T-helper 2 cell treated with Interferon-gamma antibody and Interleukin-4, amounts not matched to agents 5 μg/mL and 100 μg/mL, for 36 hours (primary cell): ENCODE results near the gene IMMP2L.
"Not testable (repeated sequence)": the region's sequence is repeated elsewhere in the genome, so short reads cannot be mapped to it uniquely, and the experiment has no call there.

ENCODE experiments used
- DNase-seq: peaks from one replicate; pipeline ENCODE4 v3.0.0; 2021; ENCODE audit warnings: low spot score
- H3K27ac Mint-ChIP-seq: one replicate; pipeline ENCODE4 v1.8.0; 2021; ENCODE audit warnings: mild to moderate bottlenecking, mixed read lengths
- H3K27me3 Mint-ChIP-seq: one replicate; pipeline ENCODE4 v1.8.0; 2021; ENCODE audit warnings: low read depth, mixed read lengths
- H3K36me3 Mint-ChIP-seq: one replicate; pipeline ENCODE4 v1.8.0; 2021; ENCODE audit warnings: low read depth, mixed read lengths
- H3K4me1 Mint-ChIP-seq: one replicate; pipeline ENCODE4 v1.8.0; 2021; ENCODE audit warnings: low read depth, mixed read lengths
- H3K4me3 Mint-ChIP-seq: one replicate; pipeline ENCODE4 v1.8.0; 2022; ENCODE audit warnings: mild to moderate bottlenecking, moderate library complexity, mixed read lengths
- H3K9me3 Mint-ChIP-seq: one replicate; pipeline ENCODE4 v1.8.0; 2021; ENCODE audit warnings: mixed read lengths

IMMP2L gene

GRCh38 chr7:110676785-110677184 is 885.5 kb downstream of the IMMP2L start:
- no peaks in the 10 kb centered on the region for H3K27me3 Mint-ChIP-seq
- DNase-seq, result no peak
- no peak overlapping the region for H3K4me3 Mint-ChIP-seq
- H3K36me3 Mint-ChIP-seq, result no peaks in the 10 kb centered on the region
- peaks cover 19% of the 10 kb centered on the region for H3K9me3 Mint-ChIP-seq
- H3K4me1 Mint-ChIP-seq, result peaks cover 6% of the 10 kb centered on the region
- H3K27ac Mint-ChIP-seq, result no peak overlapping the region

GRCh38 chr7:110675383-110676103 is 886.7 kb downstream of the IMMP2L start:
- H3K4me3 Mint-ChIP-seq, result no peak overlapping the region
- H3K36me3 Mint-ChIP-seq, result no peaks in the 10 kb centered on the region
- no peak overlapping the region for H3K27ac Mint-ChIP-seq
- H3K9me3 Mint-ChIP-seq, result peaks cover 27% of the 10 kb centered on the region
- H3K27me3 Mint-ChIP-seq, result no peaks in the 10 kb centered on the region
- DNase-seq, result no peak
- H3K4me1 Mint-ChIP-seq, result peaks cover 6% of the 10 kb centered on the region

- no peaks in the 10 kb centered on the region for H3K36me3 Mint-ChIP-seq
- no peaks in the 10 kb centered on the region for H3K4me1 Mint-ChIP-seq
- H3K27me3 Mint-ChIP-seq, result no peaks in the 10 kb centered on the region
- no peak for DNase-seq
- no peak overlapping the region for H3K27ac Mint-ChIP-seq
- no peak overlapping the region for H3K4me3 Mint-ChIP-seq
- peaks cover 27% of the 10 kb centered on the region for H3K9me3 Mint-ChIP-seq
Measured at GRCh38 chr7:110673148-110673547, 889.1 kb downstream of the IMMP2L start.

GRCh38 chr7:110669410-110669809 is 892.9 kb downstream of the IMMP2L start:
- Mint-ChIP-seq H3K9me3 (peaks cover 19% of the 10 kb centered on the region), H3K4me1 (no peaks in the 10 kb centered on the region), H3K27me3 (no peaks in the 10 kb centered on the region), H3K36me3 (no peaks in the 10 kb centered on the region), H3K27ac (no peak overlapping the region), H3K4me3 (no peak overlapping the region)
- DNase-seq, result no peak

GRCh38 chr7:110664803-110665202 is 897.5 kb downstream of the IMMP2L start:
- no peaks in the 10 kb centered on the region for H3K36me3 Mint-ChIP-seq
- no peaks in the 10 kb centered on the region for H3K4me1 Mint-ChIP-seq
- no peak overlapping the region for H3K4me3 Mint-ChIP-seq
- H3K27me3 Mint-ChIP-seq, result no peaks in the 10 kb centered on the region
- no peak overlapping the region for H3K27ac Mint-ChIP-seq
- peaks cover 7% of the 10 kb centered on the region for H3K9me3 Mint-ChIP-seq
- no peak for DNase-seq

- H3K4me1 Mint-ChIP-seq, H3K36me3 Mint-ChIP-seq, H3K27me3 Mint-ChIP-seq, H3K4me3 Mint-ChIP-seq, H3K27ac Mint-ChIP-seq, DNase-seq: not testable (repeated sequence)
- H3K9me3 Mint-ChIP-seq, result peaks cover 20% of the 10 kb centered on the region
Measured at GRCh38 chr7:110660637-110661036, 901.7 kb downstream of the IMMP2L start.

DNA sequence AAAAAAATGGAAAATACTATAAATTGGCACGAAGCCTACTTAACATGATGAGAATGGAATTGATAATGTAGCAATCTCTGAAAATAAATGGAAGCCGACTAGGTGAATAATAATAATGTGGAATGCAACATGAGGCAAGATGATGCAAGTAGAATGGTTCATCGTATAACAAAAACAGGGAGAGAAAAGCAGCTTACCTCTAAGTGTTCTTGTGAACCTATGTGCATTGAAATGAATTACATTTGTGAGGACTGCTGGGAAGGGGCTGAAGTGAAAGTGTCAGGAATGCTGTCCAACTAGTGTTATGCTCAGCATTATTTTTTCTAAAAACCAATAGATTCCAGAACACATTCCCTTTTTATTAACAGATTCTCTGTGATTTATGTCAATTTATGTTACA is 912.0 kb downstream of the IMMP2L start:
- no peaks in the 10 kb centered on the region for H3K27me3 Mint-ChIP-seq
- no peaks in the 10 kb centered on the region for H3K36me3 Mint-ChIP-seq
- no peak overlapping the region for H3K4me3 Mint-ChIP-seq
- no peak overlapping the region for H3K27ac Mint-ChIP-seq
- DNase-seq, result no peak
- no peaks in the 10 kb centered on the region for H3K4me1 Mint-ChIP-seq
- H3K9me3 Mint-ChIP-seq, result peaks cover 3% of the 10 kb centered on the region

DNA sequence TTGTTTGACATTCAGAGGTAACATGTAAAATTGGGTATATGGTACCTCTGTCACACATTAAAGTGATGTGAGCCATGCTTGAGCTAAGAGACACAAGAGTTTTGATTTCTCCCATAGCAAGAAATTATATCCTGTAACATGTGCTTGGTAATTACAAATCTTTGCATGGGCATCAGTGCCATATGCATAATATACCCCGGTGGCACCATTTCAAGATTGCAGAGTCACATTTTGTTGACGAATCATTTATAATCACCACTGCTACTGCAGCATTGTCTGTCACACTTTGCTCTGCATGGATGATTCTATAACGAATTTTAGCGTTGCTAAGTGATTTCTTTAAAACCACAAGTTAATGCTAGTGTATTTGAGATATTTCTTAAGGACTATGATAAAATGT is 915.0 kb downstream of the IMMP2L start:
- DNase-seq, result no peak
- Mint-ChIP-seq H3K36me3 (no peaks in the 10 kb centered on the region), H3K9me3 (no peaks in the 10 kb centered on the region), H3K27ac (no peak overlapping the region), H3K4me1 (no peaks in the 10 kb centered on the region), H3K27me3 (peaks cover 3% of the 10 kb centered on the region), H3K4me3 (no peak overlapping the region)

DNA sequence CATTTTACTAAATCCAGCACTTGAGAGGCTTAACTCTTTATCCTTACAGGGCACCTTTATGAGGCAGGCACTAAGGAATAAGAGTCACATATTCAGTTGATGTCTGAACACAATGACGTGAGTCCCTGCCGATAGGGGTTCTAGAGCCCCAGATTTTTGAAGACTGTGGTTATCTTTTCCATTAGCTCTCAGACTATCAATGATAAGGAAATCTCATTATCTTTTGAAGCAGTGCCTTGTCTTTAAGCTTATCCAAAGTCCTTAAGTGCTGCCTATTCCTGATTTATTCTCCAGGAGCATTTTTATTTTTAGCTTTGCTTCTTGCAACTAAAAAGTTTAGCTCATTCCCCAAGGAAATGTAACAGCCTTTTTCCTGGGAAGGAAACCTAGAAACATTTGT is 915.5 kb downstream of the IMMP2L start:
- Mint-ChIP-seq H3K4me3 (no peak overlapping the region), H3K27me3 (peaks cover 3% of the 10 kb centered on the region), H3K36me3 (no peaks in the 10 kb centered on the region), H3K27ac (no peak overlapping the region), H3K9me3 (no peaks in the 10 kb centered on the region), H3K4me1 (no peaks in the 10 kb centered on the region)
- no peak for DNase-seq

DNA sequence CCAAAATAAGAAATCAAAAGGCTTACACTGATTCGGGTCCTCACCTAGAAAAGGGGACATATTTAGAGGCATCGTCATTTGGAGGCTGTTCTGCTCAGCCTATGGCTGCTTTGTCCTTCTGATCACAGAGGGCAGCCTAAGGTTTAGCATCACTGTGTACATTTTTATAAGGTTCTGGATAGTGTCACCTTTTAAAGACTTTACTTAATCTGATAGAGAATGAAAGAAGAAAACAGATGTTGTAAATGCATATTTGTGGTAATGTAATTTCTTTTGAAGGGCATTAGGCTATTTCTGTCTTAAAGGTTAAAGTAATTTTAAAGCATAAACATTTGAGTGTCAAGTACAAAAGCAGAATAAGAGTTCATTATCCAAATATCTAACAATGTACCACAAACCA is 916.7 kb downstream of the IMMP2L start:
- Mint-ChIP-seq H3K36me3 (no peaks in the 10 kb centered on the region), H3K9me3 (no peaks in the 10 kb centered on the region), H3K4me3 (no peak overlapping the region), H3K27me3 (peaks cover 5% of the 10 kb centered on the region), H3K27ac (no peak overlapping the region), H3K4me1 (no peaks in the 10 kb centered on the region)
- DNase-seq, result no peak

GRCh38 chr7:110645060-110645459 is 917.2 kb downstream of the IMMP2L start:
- Mint-ChIP-seq H3K4me1 (no peaks in the 10 kb centered on the region), H3K27ac (no peak overlapping the region), H3K27me3 (peaks cover 7% of the 10 kb centered on the region), H3K9me3 (no peaks in the 10 kb centered on the region), H3K4me3 (no peak overlapping the region), H3K36me3 (no peaks in the 10 kb centered on the region)
- no peak for DNase-seq

GRCh38 chr7:110637252-110637651 is 925.0 kb downstream of the IMMP2L start:
- Mint-ChIP-seq H3K27ac (no peak overlapping the region), H3K9me3 (peaks cover 8% of the 10 kb centered on the region), H3K4me1 (peaks cover 2% of the 10 kb centered on the region), H3K4me3 (no peak overlapping the region), H3K27me3 (peaks cover 11% of the 10 kb centered on the region), H3K36me3 (no peaks in the 10 kb centered on the region)
- DNase-seq, result no peak

- Mint-ChIP-seq H3K4me1 (no peaks in the 10 kb centered on the region), H3K27me3 (no peaks in the 10 kb centered on the region), H3K9me3 (peaks cover 8% of the 10 kb centered on the region), H3K4me3 (no peak overlapping the region), H3K27ac (no peak overlapping the region), H3K36me3 (no peaks in the 10 kb centered on the region)
- DNase-seq, result no peak
Measured at GRCh38 chr7:110633313-110633712, 929.0 kb downstream of the IMMP2L start.

DNA sequence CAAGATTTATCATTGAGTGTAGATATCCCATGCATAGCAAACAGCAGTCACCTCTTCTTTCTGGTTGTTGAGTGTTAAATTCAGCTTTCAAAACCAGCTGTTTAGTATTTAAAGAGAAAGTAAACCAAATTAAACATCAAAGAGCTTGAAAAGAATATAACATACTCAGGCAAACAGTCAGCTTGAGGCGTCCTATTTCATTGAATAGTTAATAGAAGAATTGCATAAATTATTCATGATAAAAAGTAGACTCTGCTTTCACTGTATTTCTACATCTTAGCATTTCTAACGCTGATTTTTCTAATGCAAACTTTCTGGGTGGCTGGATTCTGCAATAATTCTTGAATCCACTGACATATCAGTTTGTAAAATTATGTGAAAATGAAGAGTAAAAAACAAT is 935.9 kb downstream of the IMMP2L start:
- DNase-seq, result no peak
- H3K36me3 Mint-ChIP-seq, result no peaks in the 10 kb centered on the region
- no peak overlapping the region for H3K4me3 Mint-ChIP-seq
- H3K27ac Mint-ChIP-seq, result no peak overlapping the region
- peaks cover 6% of the 10 kb centered on the region for H3K27me3 Mint-ChIP-seq
- no peaks in the 10 kb centered on the region for H3K4me1 Mint-ChIP-seq
- H3K9me3 Mint-ChIP-seq, result no peaks in the 10 kb centered on the region

DNA sequence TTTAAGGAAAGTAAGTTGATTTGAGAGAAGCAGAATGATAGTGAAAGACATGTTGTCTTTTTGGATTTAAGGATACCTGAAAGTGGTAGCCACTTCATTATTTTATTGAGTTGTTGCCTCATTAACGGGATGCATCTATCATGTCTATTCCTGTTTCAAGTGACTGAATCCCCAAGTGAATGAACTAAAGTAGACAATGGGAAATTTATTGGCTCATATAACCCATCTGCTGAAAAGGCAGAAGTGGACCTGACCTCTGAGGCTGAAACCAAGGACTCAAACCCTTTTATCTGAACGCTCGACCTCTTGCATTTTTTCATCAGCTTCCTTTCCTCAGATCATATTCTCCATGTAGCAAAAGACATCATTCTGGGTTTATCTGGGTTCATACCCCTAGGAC is 937.0 kb downstream of the IMMP2L start:
- Mint-ChIP-seq H3K4me1 (no peaks in the 10 kb centered on the region), H3K4me3 (no peak overlapping the region), H3K36me3 (no peaks in the 10 kb centered on the region), H3K27ac (no peak overlapping the region), H3K27me3 (peaks cover 8% of the 10 kb centered on the region), H3K9me3 (no peaks in the 10 kb centered on the region)
- no peak for DNase-seq
